Testis (tissue), 2 donors: ENCODE measurements around the gene TMEM9.

Source experiments
- POLR2A ChIP-seq: fragments of 450-650 bp; IDR thresholded peaks from one replicate; pipeline ENCODE4 v1.6.1; 2017; ENCODE audit warnings: antibody characterized with exemption, mild to moderate bottlenecking, moderate library complexity
- TF ChIP-seq, protein P1 (sequence below), 3 experiments: fragments of 450-650 bp in 2 of 3; fragments of 200-600 bp in 1 of 3; sonication (generic) in 1 of 3; IDR thresholded peaks; one replicate each; pipeline ENCODE4 v1.5.1; 2016 to 2019; ENCODE audit warnings: antibody characterized with exemption in 3 of 3, mild to moderate bottlenecking in 2 of 3, moderate library complexity in 1 of 3

GRCh38 chr1:201143726-201144635 is 10.3 kb downstream of the TMEM9 start:
- TF ChIP-seq, protein P1, sequence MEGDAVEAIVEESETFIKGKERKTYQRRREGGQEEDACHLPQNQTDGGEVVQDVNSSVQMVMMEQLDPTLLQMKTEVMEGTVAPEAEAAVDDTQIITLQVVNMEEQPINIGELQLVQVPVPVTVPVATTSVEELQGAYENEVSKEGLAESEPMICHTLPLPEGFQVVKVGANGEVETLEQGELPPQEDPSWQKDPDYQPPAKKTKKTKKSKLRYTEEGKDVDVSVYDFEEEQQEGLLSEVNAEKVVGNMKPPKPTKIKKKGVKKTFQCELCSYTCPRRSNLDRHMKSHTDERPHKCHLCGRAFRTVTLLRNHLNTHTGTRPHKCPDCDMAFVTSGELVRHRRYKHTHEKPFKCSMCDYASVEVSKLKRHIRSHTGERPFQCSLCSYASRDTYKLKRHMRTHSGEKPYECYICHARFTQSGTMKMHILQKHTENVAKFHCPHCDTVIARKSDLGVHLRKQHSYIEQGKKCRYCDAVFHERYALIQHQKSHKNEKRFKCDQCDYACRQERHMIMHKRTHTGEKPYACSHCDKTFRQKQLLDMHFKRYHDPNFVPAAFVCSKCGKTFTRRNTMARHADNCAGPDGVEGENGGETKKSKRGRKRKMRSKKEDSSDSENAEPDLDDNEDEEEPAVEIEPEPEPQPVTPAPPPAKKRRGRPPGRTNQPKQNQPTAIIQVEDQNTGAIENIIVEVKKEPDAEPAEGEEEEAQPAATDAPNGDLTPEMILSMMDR (IDR thresholded peaks at IDR 0.05) = no peak
- TF ChIP-seq POLR2A = no peak
